Measurements from ENCODE around the gene NPTX1. TPM values are rescaled to one million over a fixed set of nuclear protein-coding genes. Genes with fewer than 3 reads are reported as not detected.

The NPTX1 gene
- total and polyA plus RNA-seq, 4 donors: under 0.01 TPM; not detected in 3

GRCh38 chr17:80497726-80498241, 21.4 kb upstream of the NPTX1 start:
- 72% methylated on average over 10 of the region's 10 CpGs for WGBS
- DNase-seq (ENCODE audit: low spot score): no peak
- H3K27me3 ChIP-seq (ENCODE audit: control insufficient read depth in 4 of 4, insufficient read depth in 4 of 4, low read length in 3 of 4): no peaks in the 10 kb centered on the region
- H3K27ac ChIP-seq (ENCODE audit: low read depth in 1 of 2, low read length in 2 of 2): no peak overlapping the region
- TF ChIP-seq GABPA (IDR thresholded peaks at IDR 0.05 in 1 of 2, conservative IDR thresholded peaks at IDR 0.05 in 1 of 2) (no peak), SP1 (IDR thresholded peaks at IDR 0.05) (no peak), FOXA1 (IDR thresholded peaks at IDR 0.05) (no peak), ZBTB33 (IDR thresholded peaks at IDR 0.05) (no peak), YY1 (IDR thresholded peaks at IDR 0.05) (no peak), MAX (IDR thresholded peaks at IDR 0.05) (no peak), HNF4A (conservative IDR thresholded peaks at IDR 0.05) (no peak), EGR1 (IDR thresholded peaks at IDR 0.05; ENCODE audit: low read depth in 2 of 2) (no peak), JUND (IDR thresholded peaks at IDR 0.05) (no peak), TAF1 (conservative IDR thresholded peaks at IDR 0.05) (no peak)
- TF ChIP-seq, protein P1, sequence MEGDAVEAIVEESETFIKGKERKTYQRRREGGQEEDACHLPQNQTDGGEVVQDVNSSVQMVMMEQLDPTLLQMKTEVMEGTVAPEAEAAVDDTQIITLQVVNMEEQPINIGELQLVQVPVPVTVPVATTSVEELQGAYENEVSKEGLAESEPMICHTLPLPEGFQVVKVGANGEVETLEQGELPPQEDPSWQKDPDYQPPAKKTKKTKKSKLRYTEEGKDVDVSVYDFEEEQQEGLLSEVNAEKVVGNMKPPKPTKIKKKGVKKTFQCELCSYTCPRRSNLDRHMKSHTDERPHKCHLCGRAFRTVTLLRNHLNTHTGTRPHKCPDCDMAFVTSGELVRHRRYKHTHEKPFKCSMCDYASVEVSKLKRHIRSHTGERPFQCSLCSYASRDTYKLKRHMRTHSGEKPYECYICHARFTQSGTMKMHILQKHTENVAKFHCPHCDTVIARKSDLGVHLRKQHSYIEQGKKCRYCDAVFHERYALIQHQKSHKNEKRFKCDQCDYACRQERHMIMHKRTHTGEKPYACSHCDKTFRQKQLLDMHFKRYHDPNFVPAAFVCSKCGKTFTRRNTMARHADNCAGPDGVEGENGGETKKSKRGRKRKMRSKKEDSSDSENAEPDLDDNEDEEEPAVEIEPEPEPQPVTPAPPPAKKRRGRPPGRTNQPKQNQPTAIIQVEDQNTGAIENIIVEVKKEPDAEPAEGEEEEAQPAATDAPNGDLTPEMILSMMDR (IDR thresholded peaks at IDR 0.05; ENCODE audit: low read depth, low read length, missing input control): no peak
- TF ChIP-seq, protein P2, sequence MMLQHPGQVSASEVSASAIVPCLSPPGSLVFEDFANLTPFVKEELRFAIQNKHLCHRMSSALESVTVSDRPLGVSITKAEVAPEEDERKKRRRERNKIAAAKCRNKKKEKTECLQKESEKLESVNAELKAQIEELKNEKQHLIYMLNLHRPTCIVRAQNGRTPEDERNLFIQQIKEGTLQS (IDR thresholded peaks at IDR 0.05): no peak
- H3K9ac ChIP-seq (ENCODE audit: low read depth in 1 of 2, low read length in 2 of 2): no peak overlapping the region
- H3K4me1 ChIP-seq (ENCODE audit: control insufficient read depth in 4 of 4, insufficient read depth in 4 of 4, low read length in 3 of 4): no peaks in the 10 kb centered on the region
- no peak overlapping the region for H3K4me3 ChIP-seq (ENCODE audit: low read depth in 1 of 3, low read length in 3 of 3)
- H3K36me3 ChIP-seq (ENCODE audit: control insufficient read depth in 4 of 4, insufficient read depth in 3 of 4, low read depth in 1 of 4, low read length in 3 of 4): no peaks in the 10 kb centered on the region
- H3K9me3 ChIP-seq (ENCODE audit: control insufficient read depth in 4 of 4, low read length in 3 of 4): no peaks in the 10 kb centered on the region

DNA sequence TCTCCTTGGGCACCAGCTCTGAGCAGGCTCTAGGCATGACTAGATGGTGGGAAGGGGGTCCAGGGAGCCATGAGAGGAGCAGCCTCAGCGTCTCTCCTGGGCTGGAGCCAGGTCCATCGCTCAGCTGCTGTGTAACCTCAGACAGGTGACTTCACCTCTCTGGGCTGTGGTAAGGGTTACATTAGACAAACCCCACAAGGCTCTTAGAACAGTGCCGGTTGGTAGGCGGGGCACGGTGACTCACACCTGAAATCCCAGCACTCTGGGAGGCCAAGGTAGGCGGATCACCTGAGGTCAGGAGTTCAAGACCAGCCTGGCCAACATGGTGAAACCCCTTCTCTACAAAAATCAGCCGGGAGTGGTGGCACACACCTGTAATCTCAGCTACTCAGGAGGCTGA, 18.1 kb upstream of the NPTX1 start:
- Histone ChIP-seq H3K27me3 (ENCODE audit: control insufficient read depth in 4 of 4, insufficient read depth in 4 of 4, low read length in 3 of 4) (no peaks in the 10 kb centered on the region), H3K9me3 (ENCODE audit: control insufficient read depth in 4 of 4, low read length in 3 of 4) (no peaks in the 10 kb centered on the region), H3K27ac (ENCODE audit: low read depth in 1 of 2, low read length in 2 of 2) (no peak overlapping the region), H3K36me3 (ENCODE audit: control insufficient read depth in 4 of 4, insufficient read depth in 3 of 4, low read depth in 1 of 4, low read length in 3 of 4) (no peaks in the 10 kb centered on the region), H3K4me3 (ENCODE audit: low read depth in 1 of 3, low read length in 3 of 3) (no peak overlapping the region), H3K9ac (ENCODE audit: low read depth in 1 of 2, low read length in 2 of 2) (no peak overlapping the region), H3K4me1 (ENCODE audit: control insufficient read depth in 4 of 4, insufficient read depth in 4 of 4, low read length in 3 of 4) (peaks cover 0 to 4% (median 0%) of the 10 kb centered on the region in 4 donors)
- DNase-seq (ENCODE audit: low spot score): no peak
- WGBS: 80% methylated on average over 7 of the region's 7 CpGs
- TF ChIP-seq RAD21 (IDR thresholded peaks at IDR 0.05) (no peak), SP1 (IDR thresholded peaks at IDR 0.05) (no peak), FOXA2 (IDR thresholded peaks at IDR 0.05) (no peak), EGR1 (IDR thresholded peaks at IDR 0.05; ENCODE audit: low read depth in 2 of 2) (no peak), GABPA (IDR thresholded peaks at IDR 0.05 in 1 of 2, conservative IDR thresholded peaks at IDR 0.05 in 1 of 2) (no peak), JUND (IDR thresholded peaks at IDR 0.05) (no peak), REST (IDR thresholded peaks at IDR 0.05) (no peak), YY1 (IDR thresholded peaks at IDR 0.05) (no peak), NR2F2 (IDR thresholded peaks at IDR 0.05) (no peak), HNF4G (IDR thresholded peaks at IDR 0.05) (no peak), HNF4A (conservative IDR thresholded peaks at IDR 0.05) (no peak), TAF1 (conservative IDR thresholded peaks at IDR 0.05) (no peak)
- TF ChIP-seq, protein P2 (IDR thresholded peaks at IDR 0.05): no peak
- TF ChIP-seq, protein P1 (IDR thresholded peaks at IDR 0.05; ENCODE audit: low read depth, low read length, missing input control): no peak
